H1 (cell line): ENCODE measurements around the gene CACNB4. TPM values are rescaled to one million over a fixed set of nuclear protein-coding genes. Genes with fewer than 3 reads are reported as not detected.

ENCODE experiments used
- TCF12 ChIP-seq: IDR thresholded peaks from 2 replicates; pipeline ENCODE4 v1.6.1; 2011; ENCODE audit warnings: low read depth, mild to moderate bottlenecking, low read length
- polyA plus RNA-seq, 7 experiments: library from polyadenylated mRNA; depleted of rRNA in 3 of 7; stranded (reverse) in 5 of 7; unstranded in 2 of 7; fragments of >200 nt in 5 of 7; fragments of 200-250 nt in 2 of 7; gene quantifications; 1 replicate in 5 of 7; 2 replicates in 1 of 7; 4 replicates in 1 of 7; pipeline versions ENCODE4 v1.2.1 to v1.2.3, GENCODE V29; 2011 to 2013; ENCODE audit warnings: missing spikeins in 2 of 7, mixed read lengths in 2 of 7
- total RNA-seq: library from RNA; stranded (reverse); fragmentation: NEBNext Ultra II Directional; extraction: Animal tissue kit (Norgen Biotek cat#: 25700); gene quantifications from 2 replicates; pipeline ENCODE4 v1.2.1, GENCODE V29; 2021

CACNB4 gene
- total and polyA plus RNA-seq, 2 of the 8 experiments (the other 6 are each of a cell fraction or from before 2014, with no cell fraction given) = 2.0 to 4.0 TPM

DNA sequence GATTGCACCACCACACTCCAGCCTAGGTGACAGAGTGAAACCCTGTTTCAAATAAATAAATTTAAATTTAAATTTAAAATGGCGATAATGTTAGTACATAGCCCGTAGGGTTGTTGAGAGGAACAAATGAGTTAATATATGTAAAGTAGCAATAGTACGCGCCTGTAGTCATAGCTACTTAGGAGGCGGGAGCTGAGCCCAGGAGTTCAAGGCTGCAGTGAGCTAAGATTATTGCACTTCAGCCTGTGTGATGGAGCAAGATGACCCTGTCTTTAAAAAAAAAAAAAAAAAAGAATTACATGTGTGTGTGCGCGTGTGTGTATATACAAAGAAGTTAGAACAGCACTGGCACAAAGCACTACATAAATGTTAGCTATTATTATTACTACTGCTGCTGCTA is 153.2 kb downstream of the CACNB4 start (continued):
- no peak for TF ChIP-seq TCF12
